Hepatocyte (in vitro differentiated cells): ENCODE data around the gene MEIS1. TPM values are rescaled to one million over a fixed set of nuclear protein-coding genes. Genes with fewer than 3 reads are reported as not detected.
A peak's percentile ranks its signal among the peaks of the same experiment; 100 is the strongest.
"Not testable (repeated sequence)": the region's sequence is repeated elsewhere in the genome, so short reads cannot be mapped to it uniquely, and the experiment has no call there.

Experiments
- DNase-seq: peaks from one replicate; pipeline ENCODE4 v3.0.0-alpha.2; 2016; ENCODE audit warnings: low spot score
- H2AFZ ChIP-seq: fragments of 200-600 bp; sonication (generic); 2 replicates; pipeline ENCODE4 v1.6.0; 2016; ENCODE audit warnings: antibody characterized with exemption, mild to moderate bottlenecking
- H3K27ac ChIP-seq: fragments of 200-600 bp; sonication (generic); 2 replicates; pipeline ENCODE4 v1.5.1; 2016; ENCODE audit warnings: mild to moderate bottlenecking
- H3K27me3 ChIP-seq: fragments of 200-600 bp; sonication (generic); 2 replicates; pipeline ENCODE4 v1.6.1; 2016
- H3K36me3 ChIP-seq: fragments of 200-600 bp; sonication (generic); replicated peaks from 2 replicates; pipeline ENCODE4 v1.5.1; 2016; ENCODE audit warnings: low read depth; ENCODE audit not compliant: insufficient read depth
- H3K4me1 ChIP-seq: fragments of 200-600 bp; sonication (generic); 2 replicates; pipeline ENCODE4 v1.5.1; 2016; ENCODE audit warnings: mild to moderate bottlenecking, moderate library complexity; ENCODE audit not compliant: insufficient read depth
- H3K4me2 ChIP-seq: fragments of 200-600 bp; sonication (generic); 2 replicates; pipeline ENCODE4 v1.6.0; 2016
- H3K4me3 ChIP-seq: fragments of 200-600 bp; sonication (generic); 2 replicates; pipeline ENCODE4 v1.5.1; 2016; ENCODE audit warnings: mild to moderate bottlenecking
- H3K79me2 ChIP-seq: fragments of 200-600 bp; sonication (generic); 2 replicates; pipeline ENCODE4 v1.6.0; 2017; ENCODE audit warnings: mild to moderate bottlenecking
- H3K9me2 ChIP-seq: fragments of 200-600 bp; sonication (generic); replicated peaks from 2 replicates; pipeline ENCODE4 v1.6.0; 2017; ENCODE audit warnings: mild to moderate bottlenecking; ENCODE audit not compliant: insufficient read depth
- H3K9me3 ChIP-seq: fragments of 200-600 bp; sonication (generic); 2 replicates; pipeline ENCODE4 v1.5.1; 2016; ENCODE audit warnings: low read depth, mild to moderate bottlenecking
- H4K20me1 ChIP-seq: fragments of 200-600 bp; sonication (generic); 2 replicates; pipeline ENCODE4 v1.6.0; 2016; ENCODE audit warnings: mild to moderate bottlenecking; ENCODE audit not compliant: insufficient read depth, poor library complexity, severe bottlenecking
- EZH2 ChIP-seq: fragments of 200-600 bp; sonication (generic); IDR thresholded peaks from 2 replicates; pipeline ENCODE4 v1.6.1; 2016; ENCODE audit warnings: antibody characterized with exemption, mild to moderate bottlenecking, borderline replicate concordance
- EZH2phosphoT487 ChIP-seq: fragments of 200-600 bp; sonication (generic); IDR thresholded peaks from one replicate; pipeline ENCODE4 v1.6.1; 2018; ENCODE audit warnings: antibody characterized with exemption, mild to moderate bottlenecking, low read depth, moderate library complexity; ENCODE audit not compliant: unreplicated experiment, severe bottlenecking
- WGBS: methylation state at CpG from one replicate; pipeline ENCODE4 v1.1.6; 2016; ENCODE audit warnings: low lambda C conversion rate; ENCODE audit errors: missing lambda C conversion rate; 5-methylcytosine and 5-hydroxymethylcytosine counted together
- polyA plus RNA-seq: library from polyadenylated mRNA; unstranded; fragments of >200 nt; fragmentation: Nextera tagmentation; extraction: Ambion mirVana; gene quantifications from 2 replicates; pipeline ENCODE4 v1.2.1, GENCODE V29; 2016
- total RNA-seq: library from RNA; depleted of rRNA; stranded (reverse); fragments of >200 nt; gene quantifications from 2 replicates; pipeline ENCODE4 v1.2.3, GENCODE V29; 2014
- TF ChIP-seq, protein P1 (sequence below): fragments of 200-600 bp; sonication (generic); IDR thresholded peaks from 2 replicates; pipeline ENCODE4 v1.5.1; 2016; ENCODE audit warnings: antibody characterized with exemption, mild to moderate bottlenecking; ENCODE audit not compliant: poor library complexity

MEIS1 gene
- total and polyA plus RNA-seq, 2 experiments from 2014 or later, result 29.6 to 35.5 TPM

DNA sequence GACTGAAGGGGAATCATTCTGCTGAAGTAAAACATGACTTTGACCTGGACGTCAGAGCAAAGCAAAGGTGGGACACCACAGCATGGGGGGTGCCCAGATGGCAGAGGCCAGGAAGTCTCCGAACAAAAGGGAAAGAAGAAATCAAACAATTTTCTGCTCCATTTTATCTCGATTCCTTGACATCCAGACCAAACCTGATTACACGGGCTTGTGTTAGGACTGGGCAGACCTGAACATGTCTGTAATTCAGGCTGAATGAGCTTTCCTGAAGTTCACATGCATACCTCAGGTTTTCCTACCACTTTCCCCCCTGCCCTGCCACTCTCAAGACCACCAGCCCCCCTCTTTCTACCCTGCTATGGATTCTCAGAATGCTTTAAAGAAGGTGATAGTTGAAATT is 44.8 kb upstream of the MEIS1 start:
- Histone ChIP-seq H3K4me1 (no peaks in the 10 kb centered on the region), H3K9me3 (no peaks in the 10 kb centered on the region), H3K9me2 (no peaks in the 10 kb centered on the region), H3K4me3 (no peak overlapping the region), H3K36me3 (no peaks in the 10 kb centered on the region), H3K27me3 (no peaks in the 10 kb centered on the region), H3K4me2 (no peak overlapping the region), H3K27ac (peak overlapping the region; percentile 12), H3K79me2 (no peaks in the 10 kb centered on the region), H2AFZ (no peak overlapping the region), H4K20me1 (no peaks in the 10 kb centered on the region)
- 93% methylated on average over 4 of the region's 4 CpGs for WGBS
- no peak for TF ChIP-seq EZH2
- TF ChIP-seq, protein P1, sequence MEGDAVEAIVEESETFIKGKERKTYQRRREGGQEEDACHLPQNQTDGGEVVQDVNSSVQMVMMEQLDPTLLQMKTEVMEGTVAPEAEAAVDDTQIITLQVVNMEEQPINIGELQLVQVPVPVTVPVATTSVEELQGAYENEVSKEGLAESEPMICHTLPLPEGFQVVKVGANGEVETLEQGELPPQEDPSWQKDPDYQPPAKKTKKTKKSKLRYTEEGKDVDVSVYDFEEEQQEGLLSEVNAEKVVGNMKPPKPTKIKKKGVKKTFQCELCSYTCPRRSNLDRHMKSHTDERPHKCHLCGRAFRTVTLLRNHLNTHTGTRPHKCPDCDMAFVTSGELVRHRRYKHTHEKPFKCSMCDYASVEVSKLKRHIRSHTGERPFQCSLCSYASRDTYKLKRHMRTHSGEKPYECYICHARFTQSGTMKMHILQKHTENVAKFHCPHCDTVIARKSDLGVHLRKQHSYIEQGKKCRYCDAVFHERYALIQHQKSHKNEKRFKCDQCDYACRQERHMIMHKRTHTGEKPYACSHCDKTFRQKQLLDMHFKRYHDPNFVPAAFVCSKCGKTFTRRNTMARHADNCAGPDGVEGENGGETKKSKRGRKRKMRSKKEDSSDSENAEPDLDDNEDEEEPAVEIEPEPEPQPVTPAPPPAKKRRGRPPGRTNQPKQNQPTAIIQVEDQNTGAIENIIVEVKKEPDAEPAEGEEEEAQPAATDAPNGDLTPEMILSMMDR, result no peak
- no peak for TF ChIP-seq EZH2phosphoT487
- DNase-seq, result no peak

DNA sequence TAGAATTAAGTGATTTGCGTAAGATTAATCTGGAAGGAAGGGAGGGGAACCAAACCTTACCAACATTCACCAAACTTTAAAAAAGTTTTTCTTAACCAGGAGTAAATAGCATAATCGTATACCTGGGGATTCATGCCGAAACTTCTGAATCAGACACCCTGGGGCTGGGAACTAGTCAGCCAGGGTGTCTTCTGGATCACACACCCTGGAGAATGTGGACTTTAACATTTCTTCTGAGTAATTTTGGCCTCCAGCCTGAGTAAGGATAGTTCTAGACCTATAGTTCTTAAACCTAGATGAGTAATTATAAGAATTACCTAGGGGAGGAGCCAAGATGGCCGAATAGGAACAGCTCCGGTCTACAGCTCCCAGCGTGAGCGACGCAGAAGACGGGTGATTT is 44.1 kb upstream of the MEIS1 start:
- TF ChIP-seq, protein P1, result no peak
- TF ChIP-seq EZH2phosphoT487 (no peak), EZH2 (no peak)

DNA sequence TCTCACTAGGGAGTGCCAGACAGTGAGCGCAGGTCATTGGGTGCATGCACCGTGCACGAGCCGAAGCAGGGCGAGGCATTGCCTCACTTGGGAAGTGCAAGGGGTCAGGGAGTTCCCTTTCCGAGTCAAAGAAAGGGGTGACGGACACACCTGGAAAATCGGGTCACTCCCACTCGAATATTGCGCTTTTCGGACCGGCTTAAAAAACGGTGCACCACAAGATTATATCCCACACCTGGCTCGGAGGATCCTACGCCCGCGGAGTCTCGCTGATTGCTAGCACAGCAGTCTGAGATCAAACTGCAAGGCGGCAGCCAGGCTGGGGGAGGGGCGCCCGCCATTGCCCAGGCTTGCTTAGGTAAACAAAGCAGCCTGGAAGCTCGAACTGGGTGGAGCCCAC is 43.7 kb upstream of the MEIS1 start:
- 66% methylated on average over 21 of the region's 22 CpGs for WGBS

More for the DNA sequence above, 44.1 kb upstream of the MEIS1 start:
- no peak overlapping the region for H3K27ac ChIP-seq
- no peak for DNase-seq
- no peak overlapping the region for H3K4me2 ChIP-seq
- H3K4me3 ChIP-seq, result no peak overlapping the region
- no peaks in the 10 kb centered on the region for H3K79me2 ChIP-seq
- no peaks in the 10 kb centered on the region for H3K36me3 ChIP-seq
- 94% methylated on average over 9 of the region's 9 CpGs for WGBS
- H4K20me1 ChIP-seq, result no peaks in the 10 kb centered on the region
- H3K4me1 ChIP-seq, result no peaks in the 10 kb centered on the region
- no peaks in the 10 kb centered on the region for H3K9me2 ChIP-seq
- H3K27me3 ChIP-seq, result no peaks in the 10 kb centered on the region
- H2AFZ ChIP-seq, result no peak overlapping the region
- no peaks in the 10 kb centered on the region for H3K9me3 ChIP-seq

DNA sequence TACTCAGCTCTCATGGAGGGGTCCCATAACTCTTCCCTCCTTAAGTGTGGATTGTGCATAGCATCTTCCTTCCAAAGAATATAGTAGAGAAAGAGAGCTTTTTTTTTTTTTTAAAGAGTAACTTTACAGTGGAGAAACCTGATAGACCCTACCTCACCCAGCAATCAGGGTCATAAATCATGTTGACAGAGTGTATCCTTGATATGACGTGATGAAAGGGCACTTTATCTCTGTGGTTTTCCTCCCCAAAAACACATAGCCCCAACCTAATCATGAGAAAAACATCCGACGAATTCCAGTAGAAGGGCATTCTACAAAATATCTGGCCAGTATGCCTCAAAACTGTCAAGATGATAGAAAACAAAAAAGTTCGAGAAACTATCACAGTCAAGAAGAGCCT is 29.5 kb upstream of the MEIS1 start:
- H2AFZ ChIP-seq, result no peak overlapping the region
- TF ChIP-seq EZH2 (no peak), EZH2phosphoT487 (no peak)
- TF ChIP-seq, protein P1, result no peak
- H3K4me2 ChIP-seq, result no peak overlapping the region
- no peak for DNase-seq
- H4K20me1 ChIP-seq, result no peaks in the 10 kb centered on the region
- no peaks in the 10 kb centered on the region for H3K36me3 ChIP-seq
- WGBS, result 21% methylated on average over 4 of the region's 4 CpGs
- H3K9me2 ChIP-seq, result no peaks in the 10 kb centered on the region
- H3K79me2 ChIP-seq, result no peaks in the 10 kb centered on the region
- no peaks in the 10 kb centered on the region for H3K27me3 ChIP-seq
- no peak overlapping the region for H3K4me3 ChIP-seq
- no peaks in the 10 kb centered on the region for H3K4me1 ChIP-seq
- H3K9me3 ChIP-seq, result peaks cover 7% of the 10 kb centered on the region
- H3K27ac ChIP-seq, result no peak overlapping the region

More for the DNA sequence above, 43.7 kb upstream of the MEIS1 start:
- H3K79me2 ChIP-seq, DNase-seq, H3K9me3 ChIP-seq, H2AFZ ChIP-seq, H3K4me3 ChIP-seq, H3K27me3 ChIP-seq, H3K4me1 ChIP-seq, H3K9me2 ChIP-seq, H3K36me3 ChIP-seq, H3K27ac ChIP-seq, H3K4me2 ChIP-seq, H4K20me1 ChIP-seq: not testable (repeated sequence)
